H1 (cell line): Measurements from ENCODE around the gene SLC20A1. TPM values are rescaled to one million over a fixed set of nuclear protein-coding genes. Genes with fewer than 3 reads are reported as not detected.

Experiments used
- CTCF ChIA-PET: fragments of 300-600 bp; sonication (Branson Sonifier 250); formaldehyde crosslinking; loops from one replicate; lab custom pipeline; 2021; ENCODE audit not compliant: partially characterized antibody; lab: Charles Lee
- POLR2A ChIA-PET: fragments of 300-600 bp; sonication (Branson Sonifier 250); formaldehyde crosslinking; loops from one replicate; lab custom pipeline; 2021; ENCODE audit warnings: inconsistent platforms; ENCODE audit not compliant: partially characterized antibody; lab: Charles Lee
- DNase-seq, 2 experiments: peaks; one replicate each; pipeline versions ENCODE4 v3.0.0 to v3.0.0-alpha.2; 2010 to 2022; ENCODE audit warnings: low spot score in 2 of 2, low read depth in 1 of 2, mixed read lengths in 1 of 2
- FAIRE-seq: peaks from 2 replicates; lab custom pipeline; 2011; peaks lifted over from hg19 to GRCh38; lab: Jason Lieb, UNC
- H2AFZ ChIP-seq: 2 replicates; pipeline ENCODE4 v1.8.1; 2012; ENCODE audit warnings: low read length, inconsistent platforms
- H2AK5ac ChIP-seq: 2 replicates; pipeline ENCODE4 v1.6.1; 2013; ENCODE audit warnings: low read depth, low read length
- H2BK120ac ChIP-seq: replicated peaks from 2 replicates; pipeline ENCODE3; 2013; ENCODE audit warnings: low read depth, low read length, inconsistent platforms
- H2BK12ac ChIP-seq: 2 replicates; pipeline ENCODE4 v1.6.1; 2013; ENCODE audit warnings: low read depth, low read length
- H2BK15ac ChIP-seq: 2 replicates; pipeline ENCODE4 v1.6.1; 2013; ENCODE audit warnings: low read length
- H2BK20ac ChIP-seq: 2 replicates; pipeline ENCODE4 v1.6.1; 2013; ENCODE audit warnings: low read length
- H2BK5ac ChIP-seq: 2 replicates; pipeline ENCODE4 v1.6.1; 2013; ENCODE audit warnings: low read depth, low read length
- H3K14ac ChIP-seq: 2 replicates; pipeline ENCODE4 v1.6.1; 2013; ENCODE audit warnings: inconsistent platforms; ENCODE audit not compliant: insufficient read length
- H3K18ac ChIP-seq: 2 replicates; pipeline ENCODE4 v1.6.1; 2013; ENCODE audit warnings: low read length; ENCODE audit errors: extremely low read depth
- H3K23ac ChIP-seq: 2 replicates; pipeline ENCODE4 v1.6.1; 2013; ENCODE audit warnings: inconsistent platforms; ENCODE audit not compliant: insufficient read length
- H3K23me2 ChIP-seq: 2 replicates; pipeline ENCODE4 v1.6.1; 2013; ENCODE audit warnings: low read depth, low read length
- H3K27ac ChIP-seq: 2 replicates; pipeline ENCODE4 v1.6.1; 2011; ENCODE audit warnings: low read depth, low read length, inconsistent platforms
- H3K27me3 ChIP-seq, 4 experiments: replicated peaks in 1 of 4; 1 replicate in 1 of 4; 2 replicates in 3 of 4; pipeline versions ENCODE4 v1.6.1 to v1.8.1; 2011 to 2013; ENCODE audit warnings: low read length in 3 of 4, mild to moderate bottlenecking in 3 of 4, inconsistent platforms in 2 of 4, mixed read lengths in 2 of 4, moderate library complexity in 1 of 4; ENCODE audit not compliant: control insufficient read depth in 3 of 4, insufficient read depth in 3 of 4; ENCODE audit errors: extremely low read depth in 1 of 4
- H3K36me3 ChIP-seq, 4 experiments: 2 replicates each; pipeline versions ENCODE4 v1.6.1 to v1.8.1; 2011 to 2013; ENCODE audit warnings: mild to moderate bottlenecking in 4 of 4, low read length in 3 of 4, moderate library complexity in 2 of 4, control low read depth in 1 of 4, inconsistent platforms in 1 of 4; ENCODE audit not compliant: insufficient read depth in 4 of 4, control insufficient read depth in 2 of 4
- H3K4ac ChIP-seq: replicated peaks from 2 replicates; pipeline ENCODE3; 2013; ENCODE audit warnings: low read length, low read depth, mixed read lengths, inconsistent platforms; ENCODE audit not compliant: insufficient read length
- H3K4me1 ChIP-seq, 4 experiments: replicated peaks in 1 of 4; 1 replicate in 1 of 4; 2 replicates in 3 of 4; pipeline versions ENCODE4 v1.6.1 to v1.8.1; 2011 to 2013; ENCODE audit warnings: low read length in 3 of 4, inconsistent platforms in 2 of 4, mixed read lengths in 1 of 4; ENCODE audit not compliant: insufficient read depth in 4 of 4, control insufficient read depth in 3 of 4
- H3K4me2 ChIP-seq, 2 experiments: 2 replicates each; pipeline versions ENCODE4 v1.6.1 to v1.8.1; 2011 to 2013; ENCODE audit warnings: low read depth in 2 of 2, low read length in 2 of 2, control low read depth in 1 of 2, inconsistent platforms in 1 of 2, mild to moderate bottlenecking in 1 of 2; ENCODE audit not compliant: insufficient read depth in 1 of 2
- H3K4me3 ChIP-seq, 4 experiments: fragments of 200-600, 300-600 bp in 1 of 4; sonication (generic), shearing (Covaris generic), sonication (Bioruptor Twin) in 1 of 4; 2 replicates each; pipeline versions ENCODE4 v1.5.1 to v1.8.1; 2011 to 2016; ENCODE audit warnings: low read length in 4 of 4, low read depth in 3 of 4, control low read depth in 2 of 4, inconsistent platforms in 2 of 4, mild to moderate bottlenecking in 2 of 4, mixed read lengths in 1 of 4, moderate library complexity in 1 of 4; ENCODE audit not compliant: insufficient read depth in 2 of 4; ENCODE audit errors: extremely low read depth in 1 of 4
- H3K56ac ChIP-seq: replicated peaks from 2 replicates; pipeline ENCODE3; 2013; ENCODE audit warnings: low read depth, mild to moderate bottlenecking, mixed read lengths, low read length, inconsistent platforms; ENCODE audit not compliant: insufficient read length
- H3K79me1 ChIP-seq: 2 replicates; pipeline ENCODE4 v1.6.1; 2013; ENCODE audit warnings: low read depth, low read length, control low read depth
- H3K79me2 ChIP-seq, 2 experiments: 2 replicates each; pipeline versions ENCODE4 v1.6.1 to v1.8.1; 2012 to 2013; ENCODE audit warnings: low read length in 2 of 2, mild to moderate bottlenecking in 2 of 2, inconsistent platforms in 1 of 2; ENCODE audit not compliant: insufficient read depth in 2 of 2, control insufficient read depth in 1 of 2
- H3K9ac ChIP-seq, 4 experiments: replicated peaks in 1 of 4; 1 replicate in 1 of 4; 2 replicates in 3 of 4; pipeline versions ENCODE4 v1.6.1 to v1.8.1; 2011 to 2013; ENCODE audit warnings: low read depth in 3 of 4, low read length in 3 of 4, control low read depth in 2 of 4, mild to moderate bottlenecking in 2 of 4, moderate library complexity in 2 of 4, inconsistent platforms in 1 of 4; ENCODE audit errors: extremely low read depth in 1 of 4
- H3K9me3 ChIP-seq, 2 experiments: 2 replicates each; pipeline versions ENCODE4 v1.6.1 to v1.8.1; 2012 to 2013; ENCODE audit warnings: mild to moderate bottlenecking in 2 of 2, moderate library complexity in 2 of 2, control low read depth in 1 of 2, inconsistent platforms in 1 of 2, low read depth in 1 of 2, low read length in 1 of 2, mixed read lengths in 1 of 2; ENCODE audit not compliant: insufficient read depth in 2 of 2
- H4K20me1 ChIP-seq, 2 experiments: replicated peaks in 1 of 2; 2 replicates each; pipeline versions ENCODE3 to v1.8.1; 2011 to 2013; ENCODE audit warnings: inconsistent platforms in 2 of 2, low read length in 2 of 2, mild to moderate bottlenecking in 1 of 2; ENCODE audit not compliant: insufficient read depth in 2 of 2, control insufficient read depth in 1 of 2
- H4K5ac ChIP-seq: 2 replicates; pipeline ENCODE4 v1.6.1; 2013; ENCODE audit warnings: low read length, low read depth, mixed read lengths, inconsistent platforms; ENCODE audit not compliant: insufficient read length
- H4K8ac ChIP-seq: 2 replicates; pipeline ENCODE4 v1.8.0; 2013; ENCODE audit warnings: mild to moderate bottlenecking, moderate library complexity, low read length, inconsistent platforms; ENCODE audit not compliant: insufficient read depth; ENCODE audit errors: extremely low read depth
- H4K91ac ChIP-seq: replicated peaks from 2 replicates; pipeline ENCODE3; 2013; ENCODE audit warnings: low read length, mixed read lengths, inconsistent platforms; ENCODE audit not compliant: insufficient read length
- CEBPB ChIP-seq: IDR thresholded peaks from 2 replicates; pipeline ENCODE4 v1.6.1; 2012; ENCODE audit warnings: low read depth, low read length
- HDAC2 ChIP-seq, 2 experiments: fragments of 300-600 bp in 1 of 2; sonication (generic) in 1 of 2; IDR thresholded peaks; 2 replicates each; pipeline ENCODE4 v1.6.1; 2011 to 2012; ENCODE audit warnings: low read depth in 2 of 2, low read length in 2 of 2, mild to moderate bottlenecking in 2 of 2, moderate library complexity in 2 of 2, borderline replicate concordance in 1 of 2, inconsistent platforms in 1 of 2
- POLR2A ChIP-seq, 2 experiments: IDR thresholded peaks; 1 replicate in 1 of 2; 2 replicates in 1 of 2; pipeline ENCODE4 v1.6.1; 2011; ENCODE audit warnings: low read depth in 2 of 2, low read length in 2 of 2, mild to moderate bottlenecking in 2 of 2; ENCODE audit errors: control extremely low read depth in 1 of 2
- POLR2AphosphoS5 ChIP-seq: IDR thresholded peaks from 2 replicates; pipeline ENCODE4 v1.6.1; 2011; ENCODE audit warnings: low read depth, low read length
- RBBP5 ChIP-seq: IDR thresholded peaks from 2 replicates; pipeline ENCODE4 v1.7.1; 2012; ENCODE audit warnings: low read depth, mild to moderate bottlenecking, inconsistent platforms, low read length, moderate library complexity, borderline replicate concordance
- ZNF274 ChIP-seq: IDR thresholded peaks from 2 replicates; pipeline ENCODE4 v1.7.0; 2012; ENCODE audit warnings: low read length, borderline replicate concordance; ENCODE audit errors: extremely low read depth
- polyA plus RNA-seq, 7 experiments: library from polyadenylated mRNA; depleted of rRNA in 3 of 7; stranded (reverse) in 5 of 7; unstranded in 2 of 7; fragments of >200 nt in 5 of 7; fragments of 200-250 nt in 2 of 7; gene quantifications; 1 replicate in 5 of 7; 2 replicates in 1 of 7; 4 replicates in 1 of 7; pipeline versions ENCODE4 v1.2.1 to v1.2.3, GENCODE V29; 2011 to 2013; ENCODE audit warnings: missing spikeins in 2 of 7, mixed read lengths in 2 of 7
- total RNA-seq: library from RNA; stranded (reverse); fragmentation: NEBNext Ultra II Directional; extraction: Animal tissue kit (Norgen Biotek cat#: 25700); gene quantifications from 2 replicates; pipeline ENCODE4 v1.2.1, GENCODE V29; 2021

The SLC20A1 gene
- total and polyA plus RNA-seq, 2 of the 8 experiments (the other 6 are each of a cell fraction or from before 2014, with no cell fraction given) = 42.6 to 105 TPM

DNA sequence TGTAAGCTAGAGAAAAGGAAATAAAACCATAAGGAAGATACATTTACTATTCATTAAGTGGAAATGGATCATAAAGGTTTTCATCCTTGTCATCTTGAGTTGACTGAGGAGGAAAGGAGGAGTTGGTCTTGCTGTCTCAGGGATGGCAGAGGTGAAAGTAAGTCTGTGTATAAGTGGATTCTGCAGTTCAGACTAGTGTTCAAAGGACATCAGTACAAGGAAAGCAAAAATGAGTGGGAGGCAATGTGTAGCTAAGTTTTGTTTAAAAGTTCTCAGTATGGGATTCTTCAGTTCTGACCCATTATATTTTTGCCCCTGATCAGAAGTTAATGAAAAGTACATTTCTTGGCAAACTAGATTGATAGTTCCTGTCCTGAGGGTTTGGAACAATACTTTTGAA, 18.9 kb downstream of the SLC20A1 start:
- no peak overlapping the region for H2BK5ac ChIP-seq
- no peak overlapping the region for H3K18ac ChIP-seq
- TF ChIP-seq POLR2A (IDR thresholded peaks at IDR 0.05; ENCODE audit: control extremely low read depth in 1 of 2, low read depth in 2 of 2, low read length in 2 of 2) (no peak), HDAC2 (IDR thresholded peaks at IDR 0.05; ENCODE audit: borderline replicate concordance in 1 of 2, low read depth in 2 of 2, low read length in 2 of 2) (no peak), CEBPB (no peak), RBBP5 (no peak), POLR2AphosphoS5 (no peak), ZNF274 (no peak)
- TF ChIP-seq, all 59 proteins: peak for 0
- POLR2A ChIA-PET = interaction anchor here (0.8 to 15.0 kb wide), 10 partner anchors 10 to 50 kb away, joined by 3 to 146 read pairs (median 4); partner anchors contain the start of gene SLC20A1
- peaks cover 3 to 9% of the 10 kb centered on the region in 2 experiments for H4K20me1 ChIP-seq
- no peak overlapping the region for H3K9ac ChIP-seq
- H3K27me3 ChIP-seq = no peaks in the 10 kb centered on the region
- no peak overlapping the region for H3K14ac ChIP-seq
- CTCF ChIA-PET = interaction anchor here (1.0 to 5.8 kb wide), 5 partner anchors 9 to 65 kb away, joined by 3 to 31 read pairs (median 3); no protein-coding TSS in a partner anchor
- no peak overlapping the region for H2AFZ ChIP-seq
- H3K79me2 ChIP-seq = no peaks in the 10 kb centered on the region
- H3K36me3 ChIP-seq = peaks cover 25 to 55% (median 40%) of the 10 kb centered on the region in 4 experiments
- H3K56ac ChIP-seq = no peak overlapping the region
- H3K4me3 ChIP-seq = no peak overlapping the region
- H2BK120ac ChIP-seq = no peak overlapping the region
- no peak overlapping the region for H3K23ac ChIP-seq
- H3K79me1 ChIP-seq = no peaks in the 10 kb centered on the region
- no peak overlapping the region for H2AK5ac ChIP-seq
- no peak overlapping the region for H3K4me2 ChIP-seq
- H2BK12ac ChIP-seq = no peak overlapping the region
- DNase-seq (no peak), FAIRE-seq (no peak)
- H3K9me3 ChIP-seq = no peaks in the 10 kb centered on the region
- H2BK20ac ChIP-seq = no peak overlapping the region
- H3K23me2 ChIP-seq = no peaks in the 10 kb centered on the region
- H3K4me1 ChIP-seq = no peaks in the 10 kb centered on the region
- no peak overlapping the region for H4K91ac ChIP-seq
- H3K27ac ChIP-seq = no peak overlapping the region
- H4K8ac ChIP-seq = no peak overlapping the region
- H4K5ac ChIP-seq = no peak overlapping the region
- no peak overlapping the region for H2BK15ac ChIP-seq
- H3K4ac ChIP-seq = no peak overlapping the region
